Upper lobe of left lung (tissue), 4 donors: ENCODE measurements around the gene GINS2.

ENCODE experiments used
- CTCF ChIP-seq, 6 experiments: fragments of 450-650 bp in 4 of 6; fragments of 200-600 bp in 2 of 6; sonication (generic) in 2 of 6; IDR thresholded peaks; one replicate each; pipeline ENCODE4 v1.5.1; 2016 to 2019; ENCODE audit warnings: antibody characterized with exemption in 6 of 6
- POLR2A ChIP-seq, 4 donors: fragments of 450-650 bp; IDR thresholded peaks; one replicate each; pipeline ENCODE4 v1.5.1; 2016 to 2017; ENCODE audit warnings: antibody characterized with exemption in 4 of 4, mild to moderate bottlenecking in 2 of 4

GRCh38 chr16:85641776-85642176 lies 47.0 kb downstream of the GINS2 start:
- TF ChIP-seq CTCF (IDR thresholded peaks at IDR 0.05) (no peak), POLR2A (IDR thresholded peaks at IDR 0.05) (no peak)
